ENCODE measurements around the gene PRKD1.

The PRKD1 gene

GRCh38 chr14:29829851-29830250, 97.8 kb downstream of the PRKD1 start:
- no peak for DNase-seq

- no peak for DNase-seq
These were observed 103.8 kb downstream of the PRKD1 start for GRCh38 chr14:29823816-29824215.

GRCh38 chr14:29822430-29822709, 105.3 kb downstream of the PRKD1 start:
- DNase-seq = no peak

GRCh38 chr14:29821661-29822429, 105.8 kb downstream of the PRKD1 start:
- no peak for DNase-seq

GRCh38 chr14:29821242-29821641, 106.4 kb downstream of the PRKD1 start:
- no peak for DNase-seq

GRCh38 chr14:29820785-29821184, 106.9 kb downstream of the PRKD1 start:
- no peak for DNase-seq

- DNase-seq = no peak
These were observed 109.8 kb downstream of the PRKD1 start for GRCh38 chr14:29817767-29818405.

GRCh38 chr14:29815016-29815674, 112.5 kb downstream of the PRKD1 start:
- DNase-seq = no peak

GRCh38 chr14:29814156-29815015, 113.3 kb downstream of the PRKD1 start:
- DNase-seq = no peak

GRCh38 chr14:29810682-29811081, 117.0 kb downstream of the PRKD1 start:
- no peak for DNase-seq

- no peak for DNase-seq
These were observed 117.6 kb downstream of the PRKD1 start for GRCh38 chr14:29810064-29810463.

- DNase-seq = no peak
These were observed 121.5 kb downstream of the PRKD1 start for GRCh38 chr14:29806124-29806517.

- no peak for DNase-seq
These were observed 122.1 kb downstream of the PRKD1 start for GRCh38 chr14:29805415-29806123.

GRCh38 chr14:29804481-29805266, 123.0 kb downstream of the PRKD1 start:
- no peak for DNase-seq

- DNase-seq = no peak
These were observed 124.6 kb downstream of the PRKD1 start for GRCh38 chr14:29803045-29803444.

- no peak for DNase-seq
These were observed 125.4 kb downstream of the PRKD1 start for GRCh38 chr14:29802211-29802610.

- no peak for DNase-seq
These were observed 126.7 kb downstream of the PRKD1 start for GRCh38 chr14:29800961-29801360.

- DNase-seq = no peak
These were observed 128.1 kb downstream of the PRKD1 start for GRCh38 chr14:29799464-29800095.

- DNase-seq = no peak
These were observed 128.8 kb downstream of the PRKD1 start for GRCh38 chr14:29798811-29799210.

GRCh38 chr14:29798108-29798663, 129.5 kb downstream of the PRKD1 start:
- no peak for DNase-seq

GRCh38 chr14:29796853-29797252, 130.8 kb downstream of the PRKD1 start:
- DNase-seq = no peak

Measured in AML-193 (cell line).